Eye (tissue), 1 donor: ENCODE measurements around the gene DOCK8.
A peak's percentile ranks its signal among the peaks of the same experiment; 100 is the strongest.

Experiments
- DNase-seq: peaks from one replicate; pipeline ENCODE4 v3.0.0-alpha.2; 2015

DOCK8 gene

DNA sequence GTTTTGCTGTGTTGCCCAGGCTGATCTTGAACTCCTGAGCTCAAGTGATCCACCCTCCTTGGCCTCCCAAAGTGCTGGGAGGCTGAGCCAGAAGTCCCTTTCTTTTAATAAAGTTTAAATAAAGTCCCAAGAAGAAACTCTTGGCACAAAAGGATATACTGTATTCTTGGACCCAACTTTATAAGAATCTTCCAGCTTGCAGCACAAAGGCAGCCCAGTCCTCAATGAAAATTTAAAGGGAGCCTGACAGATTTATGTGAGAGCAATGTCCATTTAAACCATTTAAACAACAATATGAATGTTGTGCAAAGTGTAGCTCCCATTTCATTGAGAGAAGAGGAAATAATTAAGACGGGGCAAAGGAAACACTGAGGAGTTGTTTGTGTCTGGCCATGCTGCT is 217.0 kb downstream of the DOCK8 start:
- DNase-seq = no peak

- DNase-seq = no peak
Observed at GRCh38 chr9:436482-436881, 221.8 kb downstream of the DOCK8 start.

DNA sequence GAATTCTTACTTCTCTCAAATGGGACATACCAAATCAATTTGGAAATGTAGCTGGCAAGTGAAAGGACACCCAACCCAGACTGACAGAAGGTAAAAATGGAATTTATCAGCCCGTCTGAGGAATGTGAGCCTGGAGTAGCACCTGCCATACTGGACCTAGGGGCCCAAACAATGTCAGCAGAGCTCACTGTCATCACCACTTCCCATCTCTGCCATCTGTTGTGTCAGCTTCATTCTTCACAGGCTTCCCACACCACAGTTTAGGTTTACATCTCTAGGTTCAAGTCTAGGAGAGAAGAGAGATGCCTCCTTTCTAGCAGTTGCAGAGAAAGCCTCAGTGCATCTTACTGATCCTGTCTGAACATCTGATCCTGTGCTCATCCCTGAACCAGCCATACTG is 222.4 kb downstream of the DOCK8 start:
- DNase-seq = no peak

DNA sequence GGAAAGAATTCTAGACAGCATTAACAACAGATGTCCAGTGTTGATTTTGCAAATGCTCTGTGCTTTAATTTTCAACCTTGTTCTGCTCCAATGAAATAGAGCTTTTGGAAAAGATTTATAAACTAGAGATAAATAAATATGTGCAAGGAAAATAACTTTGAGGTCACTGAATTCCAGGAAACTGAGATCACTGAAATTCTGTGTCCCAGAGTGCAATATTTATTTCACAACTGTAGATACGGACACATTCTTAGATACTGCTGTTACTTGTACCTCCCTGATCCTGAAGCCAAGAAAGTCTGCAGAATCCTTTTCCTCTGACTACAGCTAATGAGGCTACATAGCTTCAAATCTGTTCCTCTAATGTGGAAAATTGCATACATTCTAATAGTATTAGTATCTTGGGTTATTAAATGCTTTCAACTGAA is 222.9 kb downstream of the DOCK8 start:
- DNase-seq = peak; percentile 51

DNA sequence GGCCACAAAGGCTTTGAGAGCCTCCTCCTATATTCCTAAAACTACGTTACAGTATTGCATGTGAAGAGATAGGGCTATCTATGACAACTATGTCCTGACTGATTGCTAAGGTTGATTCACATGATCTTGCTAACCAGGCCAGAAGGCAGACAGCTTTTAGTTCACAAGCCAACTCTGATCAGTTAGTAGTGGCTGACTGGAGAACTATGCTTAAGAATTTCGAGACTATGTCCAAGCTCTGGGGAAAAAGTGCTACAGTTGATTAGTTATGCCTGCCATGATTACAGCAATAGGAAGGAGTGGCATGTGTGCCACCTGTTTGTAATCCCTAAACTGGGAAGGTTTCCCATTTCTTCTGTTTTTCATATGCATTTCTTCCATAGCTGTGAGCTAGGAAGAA is 223.4 kb downstream of the DOCK8 start:
- DNase-seq = no peak

DNA sequence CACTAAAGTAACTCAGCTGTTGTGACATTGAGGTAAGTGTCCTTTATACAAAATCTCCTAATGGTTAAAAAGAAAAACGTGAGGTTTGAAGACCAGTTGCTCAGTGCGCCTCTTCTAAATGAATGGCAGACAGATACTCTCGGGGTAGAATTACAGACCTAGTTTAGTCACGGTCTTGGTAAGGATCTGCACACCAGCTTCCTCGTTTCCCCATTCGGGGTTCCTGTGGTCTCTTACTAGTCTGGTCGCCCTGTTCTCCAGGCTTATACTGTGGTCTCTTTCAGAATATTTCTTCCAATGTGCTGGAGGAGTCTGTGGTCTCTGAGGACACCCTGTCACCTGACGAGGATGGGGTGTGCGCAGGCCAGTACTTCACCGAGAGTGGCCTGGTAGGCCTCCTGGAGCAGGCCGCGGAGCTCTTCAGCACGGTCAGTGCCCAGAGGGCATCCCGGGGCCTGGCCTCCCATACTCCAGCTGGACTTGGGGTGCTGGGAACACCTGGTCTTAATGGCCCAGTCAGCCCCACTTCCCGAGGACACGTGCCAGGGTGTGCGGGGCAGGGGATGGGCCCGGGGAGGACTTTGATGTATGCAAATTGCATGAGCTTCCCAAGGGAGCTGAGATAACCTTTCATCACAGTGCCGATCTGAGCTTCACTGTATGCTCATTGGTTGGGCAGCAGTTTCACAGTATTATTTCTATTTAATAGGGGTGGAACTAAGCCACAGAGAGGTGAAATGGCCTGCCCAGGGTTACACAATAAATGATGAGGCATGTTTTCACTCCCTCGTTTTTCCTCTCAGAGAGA is 224.5 kb downstream of the DOCK8 start:
- DNase-seq = no peak

GRCh38 chr9:441126-441525 is 226.5 kb downstream of the DOCK8 start:
- DNase-seq = no peak

DNA sequence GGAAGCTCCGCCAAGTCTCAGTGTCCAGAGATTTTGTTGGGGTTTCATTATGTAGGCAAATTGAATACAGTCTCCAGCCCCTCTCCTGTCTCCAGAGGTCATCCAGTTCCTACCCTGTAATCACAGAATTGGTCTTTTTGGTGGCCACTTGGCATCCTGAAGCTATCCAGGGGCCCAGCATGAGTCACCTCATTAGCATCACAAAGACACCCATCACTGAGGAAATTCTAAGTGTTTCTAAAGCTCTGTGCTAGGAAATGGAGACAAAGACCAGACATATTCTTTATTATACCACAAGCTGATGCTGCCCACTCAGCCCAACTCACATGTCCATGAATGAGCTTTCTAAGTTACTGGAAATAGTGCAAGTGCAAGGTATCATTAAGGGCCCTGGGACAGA is 229.9 kb downstream of the DOCK8 start:
- DNase-seq = no peak

DNA sequence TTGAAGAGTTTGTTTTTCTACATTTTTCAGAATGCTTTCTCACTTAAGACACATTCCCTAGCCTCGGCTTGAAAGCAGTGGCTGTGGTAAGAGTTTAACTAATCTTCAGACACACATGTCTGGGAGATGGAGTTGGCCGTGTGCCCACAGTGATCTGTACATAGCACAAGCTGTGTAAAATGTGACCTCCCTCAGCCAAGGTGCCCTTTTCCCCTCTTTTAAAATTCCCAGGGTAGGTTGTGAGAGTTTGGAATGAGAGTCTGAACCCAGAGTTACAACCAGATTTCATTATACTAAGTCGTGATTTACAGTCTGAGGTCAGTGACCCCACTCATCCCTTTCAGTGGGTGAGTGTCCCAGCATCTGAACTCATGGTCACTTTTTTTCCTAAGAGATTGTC is 230.4 kb downstream of the DOCK8 start:
- peak; percentile 47 for DNase-seq

- no peak for DNase-seq
Observed at GRCh38 chr9:446074-446699, 231.5 kb downstream of the DOCK8 start.

DNA sequence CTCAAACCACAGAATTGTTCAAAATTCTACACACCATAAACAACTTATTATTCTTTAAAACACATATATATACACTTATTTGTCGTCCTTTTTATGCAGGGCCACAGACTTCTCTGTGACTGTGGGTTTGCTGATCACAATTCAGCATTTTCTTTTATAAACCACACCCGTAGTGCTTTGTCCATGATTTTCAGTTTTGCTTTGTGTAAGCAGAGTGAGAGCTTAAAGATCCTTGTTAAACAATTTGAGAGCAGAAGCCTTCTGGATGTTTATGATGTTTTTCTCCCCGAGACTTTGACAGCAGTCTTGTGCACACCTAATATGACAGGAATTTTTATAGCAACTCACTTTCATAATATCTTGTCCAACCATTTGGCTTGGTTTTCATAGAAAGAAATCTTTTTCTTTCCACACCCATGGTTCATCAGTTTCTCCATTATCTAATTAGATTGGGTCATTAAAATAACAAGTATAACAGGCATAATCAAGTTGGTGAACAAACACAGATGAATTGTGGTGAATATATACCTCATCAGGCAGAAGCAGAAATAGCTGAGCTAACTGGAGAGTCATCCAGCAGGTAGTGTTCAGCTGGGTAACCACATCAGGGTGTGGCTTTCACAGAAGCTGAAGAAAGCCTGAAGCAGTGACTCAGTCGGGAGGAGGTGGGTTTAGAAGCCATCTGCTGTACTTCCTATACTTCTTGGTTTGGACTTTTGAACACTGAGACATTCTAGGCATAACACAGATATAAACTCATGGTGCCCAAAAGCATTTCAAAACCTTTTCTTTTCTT is 232.8 kb downstream of the DOCK8 start:
- no peak for DNase-seq

DNA sequence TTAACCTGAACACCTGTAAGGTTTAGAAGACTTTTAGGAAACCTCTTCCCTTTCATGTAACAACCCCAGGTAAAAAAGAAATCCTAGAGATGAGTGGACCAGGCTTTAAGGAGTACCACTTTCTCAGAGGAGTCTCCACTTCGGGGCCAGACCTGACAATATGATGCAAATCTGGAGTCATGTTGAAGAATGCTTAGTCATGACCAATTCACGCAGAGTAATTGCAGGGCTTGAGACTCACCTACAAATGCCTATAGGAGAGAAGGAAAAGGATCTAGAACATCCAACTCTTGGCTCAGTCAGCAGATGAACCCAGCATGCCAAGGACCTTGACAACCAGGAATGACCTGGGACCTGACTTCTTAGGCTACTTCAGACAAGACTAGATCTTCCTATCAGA is 235.4 kb downstream of the DOCK8 start:
- no peak for DNase-seq

DNA sequence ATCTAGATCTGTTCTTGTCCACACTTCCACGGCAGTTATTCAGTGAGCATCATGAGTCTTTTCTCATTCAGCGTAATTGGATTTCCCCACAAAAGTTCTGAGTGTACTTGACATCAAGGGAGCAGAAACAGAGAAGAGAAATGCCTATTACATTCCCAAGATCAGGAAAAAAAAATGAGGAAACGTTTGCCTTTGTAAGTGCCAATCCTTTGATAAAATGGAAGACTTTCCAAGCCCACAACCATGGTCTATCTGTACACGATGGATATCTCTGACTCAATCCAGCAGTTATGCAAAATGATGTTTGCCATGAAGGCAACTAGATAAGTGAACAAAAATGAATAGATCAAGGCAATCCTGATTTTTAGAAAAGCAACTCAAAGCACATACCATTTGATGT is 235.9 kb downstream of the DOCK8 start:
- DNase-seq = no peak

DNA sequence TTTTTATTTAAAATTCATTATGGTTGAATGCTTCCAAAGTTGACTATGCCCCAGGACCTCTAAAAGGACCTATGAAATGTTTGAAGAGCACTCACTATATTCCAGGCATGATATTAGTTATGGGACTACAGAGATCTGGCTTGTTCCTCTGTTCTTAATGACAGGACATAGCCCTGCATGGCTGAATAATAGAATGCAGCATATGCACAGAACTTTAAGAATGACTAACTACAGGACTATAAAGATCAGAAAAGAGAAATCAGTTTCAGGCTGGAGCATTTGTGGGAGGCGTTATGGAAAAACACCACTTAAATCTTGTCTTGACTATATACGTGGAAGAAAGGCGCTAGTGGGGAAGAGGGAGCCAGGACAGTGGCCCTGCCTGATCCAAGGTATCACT is 239.2 kb downstream of the DOCK8 start:
- DNase-seq = no peak

- no peak for DNase-seq
Observed at GRCh38 chr9:456365-456764, 241.7 kb downstream of the DOCK8 start.

DNA sequence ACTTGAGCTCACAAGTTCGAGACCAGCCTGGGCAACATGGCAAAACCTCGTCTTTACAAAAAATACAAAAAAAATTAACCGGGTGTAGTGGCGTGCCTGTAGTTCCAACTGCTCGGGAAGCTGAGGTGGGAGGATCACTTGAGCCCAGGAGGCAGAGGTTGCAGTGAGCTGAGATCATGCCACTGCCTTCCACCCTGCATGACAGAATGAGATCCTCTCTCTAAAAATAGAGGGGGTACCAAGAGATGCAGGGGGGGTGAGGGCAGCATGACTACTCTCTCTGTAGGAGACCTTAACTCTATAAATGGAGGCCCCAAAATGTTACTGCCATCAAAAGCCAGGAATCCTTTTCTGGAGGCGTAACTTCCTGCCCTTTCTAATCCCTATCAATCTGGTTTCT is 243.9 kb downstream of the DOCK8 start:
- no peak for DNase-seq

- DNase-seq = no peak
Observed at GRCh38 chr9:459491-460444, 245.1 kb downstream of the DOCK8 start.

DNA sequence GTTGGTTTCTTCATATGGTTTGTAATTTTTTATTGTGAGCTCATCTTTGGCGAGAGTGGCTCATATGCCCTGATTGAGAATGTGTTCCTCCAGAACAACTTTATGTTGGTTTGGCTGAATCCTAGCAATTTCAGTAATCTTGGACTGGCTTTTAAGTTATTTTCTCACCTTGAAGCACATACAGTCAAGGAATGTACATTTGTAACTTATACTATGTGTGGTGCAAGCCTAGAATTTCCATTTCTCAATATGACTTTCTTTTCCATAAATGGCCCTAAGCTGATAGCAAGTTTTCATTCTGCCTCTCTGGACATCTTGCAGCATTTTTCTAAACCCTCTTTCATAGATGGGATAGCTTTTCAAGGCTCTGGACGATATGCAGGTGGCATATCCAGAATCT is 247.5 kb downstream of the DOCK8 start:
- DNase-seq = no peak

GRCh38 chr9:462606-463005 is 247.9 kb downstream of the DOCK8 start:
- DNase-seq = no peak

DNA sequence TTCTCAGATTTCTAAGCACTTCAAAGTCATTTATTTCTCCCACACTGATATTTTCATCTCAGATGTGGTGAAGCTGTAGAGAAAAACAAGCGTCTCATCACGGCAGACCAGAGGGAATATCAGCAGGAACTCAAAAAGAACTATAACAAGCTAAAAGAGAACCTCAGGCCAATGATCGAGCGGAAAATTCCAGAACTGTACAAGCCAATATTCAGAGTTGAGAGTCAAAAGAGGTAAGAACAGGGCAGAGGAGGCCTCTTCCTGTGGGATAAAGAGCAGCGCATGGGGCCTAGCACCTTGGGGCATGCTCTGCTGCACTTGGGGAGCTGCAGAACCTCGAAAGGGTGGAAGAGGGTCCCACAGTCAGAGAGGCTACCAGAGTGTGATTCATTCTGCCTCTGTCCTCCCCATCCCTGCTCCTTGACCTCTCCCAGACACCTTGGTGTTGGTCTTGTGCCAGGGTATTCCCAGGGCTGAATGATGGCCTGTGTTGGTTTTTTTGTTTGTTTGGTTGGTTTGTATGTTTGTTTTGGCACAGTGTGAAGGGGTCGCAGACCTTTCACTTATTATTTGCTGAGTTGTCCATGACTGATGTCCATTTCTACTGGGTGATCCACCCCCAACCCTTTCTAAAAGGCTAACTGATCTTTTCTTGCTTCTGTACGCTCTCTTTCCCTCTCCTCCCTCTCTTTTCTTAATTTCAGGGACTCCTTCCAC is 248.9 kb downstream of the DOCK8 start:
- DNase-seq = no peak

DNA sequence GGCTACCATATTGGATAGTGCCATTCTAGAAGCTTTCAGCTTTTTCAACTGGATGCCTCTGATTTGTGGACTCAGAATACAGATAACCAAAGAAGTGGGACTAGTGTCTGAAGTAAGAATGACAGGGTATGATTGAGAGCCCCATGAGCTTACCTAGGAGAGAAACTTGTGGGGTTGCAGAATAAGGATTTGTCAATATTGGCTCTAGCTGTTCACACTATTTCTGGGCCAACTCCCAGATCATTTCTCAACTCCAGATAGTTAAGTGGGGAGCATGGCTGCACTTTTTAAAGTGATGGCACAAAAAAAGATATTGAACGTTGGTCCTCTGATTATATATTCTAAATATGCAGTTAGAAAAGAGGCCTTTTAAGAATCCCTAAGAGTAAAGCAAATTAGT is 252.1 kb downstream of the DOCK8 start:
- DNase-seq = no peak
